HG03045 (cell line): Measurements from ENCODE around the gene RBM28.

Experiments used
- ATAC-seq: cut with Tn5 transposase; IDR thresholded peaks from one replicate; pipeline ENCODE4 v1.9.1; 2021; ENCODE audit warnings: mild to moderate bottlenecking, moderate library complexity; ENCODE audit not compliant: unreplicated experiment

The RBM28 gene

DNA sequence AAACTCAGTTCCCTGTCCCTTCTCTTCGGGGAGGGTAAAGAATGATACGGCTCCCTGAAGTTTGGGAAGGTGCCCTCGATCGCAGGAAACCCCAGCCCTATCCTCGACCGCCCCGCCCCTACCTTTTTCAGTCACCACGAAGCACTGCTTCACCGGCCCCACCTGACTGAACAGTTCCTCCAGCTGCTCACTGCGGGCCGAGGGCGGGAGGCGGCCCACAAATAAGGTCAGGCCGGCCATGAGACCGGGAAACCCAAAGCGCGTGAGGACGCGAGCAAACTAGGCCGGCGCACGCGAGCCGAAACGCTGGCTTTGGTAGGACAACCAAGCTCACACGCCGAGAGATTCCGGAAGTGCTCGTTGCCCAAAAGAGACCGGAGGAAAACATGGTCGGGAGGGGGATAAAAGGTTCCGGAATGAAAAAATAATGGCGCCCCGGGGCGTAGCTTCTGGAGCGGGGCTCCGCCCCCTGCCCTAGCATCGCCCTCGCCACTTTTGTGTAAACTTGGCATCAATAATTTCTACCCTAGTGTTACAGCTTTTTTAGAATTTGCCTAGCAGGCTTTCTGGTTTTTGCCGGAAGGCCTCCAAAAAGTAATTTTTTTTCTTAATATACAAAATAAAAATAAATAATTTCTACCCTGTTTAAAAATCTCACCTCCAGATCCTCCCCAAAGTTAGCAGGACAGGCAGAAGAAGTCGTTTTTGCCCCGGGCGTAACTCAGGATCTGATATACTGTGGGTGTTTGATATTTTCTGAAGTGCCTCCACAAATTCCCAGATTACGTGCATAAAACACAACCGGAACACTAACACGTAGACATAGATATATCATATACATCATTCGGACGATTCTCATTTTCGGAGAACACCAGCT lies at the start of gene RBM28:
Gene RBM28 (minus strand): TSS at position 355 of the 877 bp plus-strand sequence. CDS start 115 bp downstream, at position 240.
- peak; percentile 97 for ATAC-seq

GRCh38 chr7:128392446-128393327 lies 49.0 kb upstream of the RBM28 start:
- ATAC-seq = no peak

- no peak for ATAC-seq
Measured at GRCh38 chr7:128391805-128392204, 48.1 kb upstream of the RBM28 start.

DNA sequence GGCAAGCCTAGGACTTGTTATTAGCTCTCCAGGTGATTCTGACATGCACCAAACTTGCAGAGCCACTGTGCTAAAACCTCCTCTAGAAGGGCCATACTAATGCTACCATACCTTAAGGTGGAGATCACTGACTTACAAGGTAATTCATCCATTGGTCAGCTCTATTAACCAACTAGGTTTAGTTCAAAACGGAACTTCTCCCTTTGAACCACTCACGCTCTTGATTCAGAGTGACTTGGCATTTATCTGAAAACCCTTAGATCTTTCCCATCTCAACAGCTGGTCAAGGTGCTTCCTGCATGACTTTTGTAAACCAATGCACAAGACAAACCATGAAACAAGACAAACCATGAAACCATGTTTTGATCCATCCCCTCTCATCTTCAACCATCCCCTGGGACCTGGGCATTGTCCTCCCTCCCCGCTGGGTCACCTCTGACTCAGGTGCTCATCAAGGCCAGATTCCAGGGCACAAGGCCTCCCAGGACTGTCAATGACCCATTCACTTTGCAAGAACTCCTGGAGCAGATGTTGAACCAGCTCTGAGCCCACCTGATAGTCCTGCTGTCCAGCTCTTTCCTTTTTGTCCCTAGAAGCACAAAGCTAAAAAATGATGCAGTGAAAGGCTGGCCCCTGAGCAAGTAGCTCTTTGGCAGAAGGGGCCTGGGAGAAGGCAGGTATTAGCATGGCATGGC lies 47.3 kb upstream of the RBM28 start:
- ATAC-seq = no peak

DNA sequence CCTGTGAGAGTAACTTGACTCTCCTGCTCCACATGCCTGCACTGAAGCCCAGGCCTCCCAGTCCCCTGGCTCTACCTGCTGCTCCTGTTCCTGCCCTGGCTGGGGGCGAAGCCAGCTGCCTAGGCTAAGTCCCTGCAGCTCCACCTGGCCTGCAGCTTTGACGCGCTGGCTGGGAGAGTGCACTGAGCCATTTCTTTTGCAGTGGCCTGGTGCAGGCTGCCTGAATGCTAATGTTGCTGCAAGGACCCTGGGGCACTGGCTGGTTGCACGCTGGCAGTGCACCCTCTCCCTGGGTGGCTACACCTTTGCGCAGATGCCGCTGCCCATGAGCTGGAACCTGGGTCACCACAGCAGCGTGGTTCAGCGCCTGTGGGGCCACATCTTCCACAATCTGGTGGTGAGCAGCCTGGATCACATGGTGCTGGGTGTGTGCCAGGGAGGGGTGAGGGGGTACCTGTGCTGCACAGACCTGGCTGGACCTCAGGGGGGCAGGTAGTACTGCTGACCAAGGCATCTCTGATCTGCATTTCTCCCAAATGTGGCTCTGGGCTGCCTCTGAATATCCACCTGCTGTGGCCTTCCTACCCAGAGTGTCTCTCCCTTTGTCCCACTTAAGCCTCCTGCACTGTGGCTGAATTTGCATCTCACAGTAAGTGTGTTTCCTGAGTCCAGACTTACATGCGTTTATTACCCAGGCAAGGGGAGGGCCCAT lies 46.1 kb upstream of the RBM28 start:
- ATAC-seq = no peak

- no peak for ATAC-seq
Measured at GRCh38 chr7:128389085-128389617, 45.4 kb upstream of the RBM28 start.

- ATAC-seq = no peak
Measured at GRCh38 chr7:128388145-128388485, 44.4 kb upstream of the RBM28 start.

GRCh38 chr7:128387216-128388144 lies 43.8 kb upstream of the RBM28 start:
- ATAC-seq = peak; percentile 54

GRCh38 chr7:128385988-128386925 lies 42.5 kb upstream of the RBM28 start:
- no peak for ATAC-seq

- ATAC-seq = no peak
Measured at GRCh38 chr7:128384726-128385125, 41.0 kb upstream of the RBM28 start.

DNA sequence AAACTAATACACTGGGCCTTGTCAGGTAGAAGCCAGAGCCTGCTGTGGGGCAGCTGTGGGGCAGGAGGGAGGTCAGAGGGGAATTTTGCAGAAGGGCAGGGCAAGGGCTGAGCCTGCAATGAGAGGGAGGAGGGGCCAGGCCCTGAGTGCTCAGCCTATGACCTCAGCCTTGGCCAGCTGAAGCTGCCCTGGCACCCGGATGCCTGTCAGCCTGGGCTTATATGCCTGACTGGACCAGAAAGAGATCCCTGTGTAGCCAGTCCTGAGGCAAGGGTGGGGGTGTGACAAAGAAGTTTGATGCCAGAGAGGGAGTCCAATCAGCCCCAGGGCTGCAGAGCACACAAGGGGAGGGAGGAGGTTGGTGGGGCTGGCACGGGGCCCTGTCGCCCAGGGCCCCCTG lies 40.1 kb upstream of the RBM28 start:
- ATAC-seq = no peak

DNA sequence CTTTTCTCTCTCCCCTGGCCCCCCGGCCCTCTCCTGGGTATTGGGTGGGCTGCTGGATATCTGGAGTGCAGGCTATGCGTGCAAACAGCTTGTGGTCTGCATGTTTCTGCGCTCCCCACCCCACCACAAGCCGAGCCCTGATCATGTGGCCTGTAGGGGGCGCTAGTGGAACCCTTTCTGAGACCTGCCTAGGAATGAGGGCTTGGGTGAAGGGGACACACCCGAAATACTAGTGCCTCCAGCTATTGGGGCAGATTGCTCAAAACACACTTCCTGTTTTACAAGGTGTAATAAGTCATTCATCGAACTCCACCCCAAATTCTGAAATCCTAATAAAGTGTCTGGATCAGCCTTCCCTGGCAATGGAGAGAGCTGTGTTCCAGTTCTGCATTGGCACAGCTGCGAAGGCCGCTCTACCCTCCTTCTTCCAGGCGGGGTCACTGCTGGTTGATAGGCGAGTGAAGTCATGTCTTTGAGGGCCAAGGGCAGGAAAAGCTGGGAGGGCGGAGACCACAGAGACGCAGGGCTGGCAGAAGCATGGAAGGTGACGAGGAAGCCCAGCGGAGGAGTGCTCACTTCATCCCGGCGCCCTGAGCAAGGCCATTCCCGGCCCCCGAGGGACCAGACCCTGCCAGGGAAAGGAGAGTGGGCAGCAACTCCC lies 37.6 kb upstream of the RBM28 start:
- no peak for ATAC-seq

DNA sequence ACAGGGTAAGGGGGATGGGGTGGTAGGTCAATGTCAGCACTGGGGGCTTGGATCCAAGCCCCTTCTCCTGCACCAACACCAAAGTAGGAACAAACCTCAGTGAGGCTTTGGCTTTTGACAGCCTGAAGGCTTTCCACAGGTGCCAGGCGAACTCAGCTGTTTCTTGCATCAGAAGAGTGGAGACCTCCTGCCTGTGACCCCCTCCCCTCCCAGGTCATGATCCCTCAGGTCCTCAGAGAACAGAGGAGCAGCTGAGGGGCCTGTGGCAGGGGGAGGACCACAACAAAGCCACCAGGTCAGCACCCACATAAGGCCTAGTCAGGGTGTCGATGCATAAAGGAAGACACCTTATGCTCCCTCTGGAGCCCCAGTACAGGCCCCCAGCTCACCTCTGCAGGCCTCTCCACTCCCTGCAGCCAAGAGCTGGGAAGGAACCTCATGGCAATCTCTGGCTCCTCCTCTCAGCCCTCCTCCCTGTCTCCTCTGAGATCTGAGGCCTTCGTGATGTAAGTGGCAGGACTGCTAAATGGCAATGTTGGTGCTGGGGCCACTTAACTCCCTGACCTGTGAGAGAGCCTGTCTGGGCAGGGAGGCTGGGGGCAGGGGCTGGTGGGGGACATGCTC lies 36.9 kb upstream of the RBM28 start:
- ATAC-seq = no peak

- ATAC-seq = no peak
Measured at GRCh38 chr7:128379900-128380479, 36.3 kb upstream of the RBM28 start.

DNA sequence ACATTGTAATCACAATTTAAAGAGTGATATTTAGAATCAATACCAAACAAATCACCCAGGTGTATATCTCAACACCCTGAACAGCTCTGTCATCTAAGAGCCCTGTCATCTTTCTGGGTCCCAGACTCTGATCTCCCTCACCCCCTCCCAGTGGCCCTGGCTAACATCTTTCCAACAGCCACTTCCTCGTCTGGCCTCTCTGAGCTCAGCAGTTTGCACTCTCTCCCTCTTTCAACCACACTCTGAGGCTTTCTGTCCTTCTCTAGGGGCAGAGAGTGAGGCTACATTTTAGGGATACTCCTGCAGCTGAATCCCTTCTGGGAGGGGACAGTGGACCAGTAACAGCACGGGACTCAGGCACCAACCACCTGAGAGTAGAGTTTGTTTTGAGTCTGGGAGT lies 34.9 kb upstream of the RBM28 start:
- no peak for ATAC-seq

DNA sequence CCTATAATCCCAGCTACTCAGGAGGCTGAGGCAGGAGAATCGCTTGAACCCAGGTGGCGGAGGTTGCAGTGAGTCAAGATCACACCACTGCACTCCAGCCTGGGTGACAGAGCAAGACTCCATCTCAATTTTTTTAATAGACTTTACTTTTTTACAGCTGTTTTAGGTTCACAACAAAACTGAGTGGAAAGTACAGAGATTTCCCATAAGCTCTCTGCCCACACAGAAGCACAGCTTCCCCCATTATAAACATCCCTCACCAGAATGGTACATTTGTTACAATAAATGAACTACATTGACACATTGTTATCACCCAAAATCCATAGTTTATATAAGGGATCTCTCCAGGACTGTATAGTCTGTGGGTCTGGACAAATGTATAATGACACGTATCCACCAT lies 32.4 kb upstream of the RBM28 start:
- ATAC-seq = no peak

DNA sequence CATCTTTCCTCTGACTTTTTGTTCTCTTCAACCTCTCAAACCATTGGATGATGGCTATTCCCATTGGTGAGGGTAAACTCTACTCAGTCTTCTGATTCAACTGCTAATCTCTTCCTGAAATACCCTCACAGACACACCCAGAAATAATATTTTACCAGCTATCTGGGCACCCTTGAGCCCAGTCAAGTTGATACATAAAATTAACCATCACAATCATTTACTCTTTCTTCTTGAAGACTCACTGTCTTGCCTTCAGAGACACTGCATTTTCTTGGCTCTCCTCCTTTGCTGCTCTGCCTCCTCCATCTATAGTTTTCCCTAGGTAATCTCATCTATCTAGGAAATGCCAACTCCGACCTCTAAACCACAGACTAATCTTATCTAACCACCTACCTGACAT lies 30.3 kb upstream of the RBM28 start:
- ATAC-seq = no peak
